ENCODE results near the gene FAM120AOS. TPM values are rescaled to one million over a fixed set of nuclear protein-coding genes. Genes with fewer than 3 reads are reported as not detected.

Gene FAM120AOS
- total RNA-seq: 10 to 100 TPM; 39.8 to 41.6 TPM

- Mint-ChIP-seq H3K9me3 (no peaks in the 10 kb centered on the region), H3K27ac (peak within 1 kb of the TSS; percentile 94), H3K27me3 (no peaks in the 10 kb centered on the region), H3K4me1 (peaks cover 44% of the 10 kb centered on the region), H3K36me3 (peaks cover 16% of the 10 kb centered on the region), H3K4me3 (peak within 1 kb of the TSS; percentile 98)
- POLR2A ChIA-PET: interaction anchor here (0.6 to 3.5 kb wide), 5 partner anchors 11 to 404 kb away, joined by 3 to 45 read pairs (median 3); partner anchors contain the start of gene PHF2
- peak; percentile 78 for DNase-seq
- ATAC-seq (ENCODE audit: low read depth): peak; percentile 61
These were observed at the start of gene FAM120AOS for GRCh38 chr9:93453047-93453914. Gene FAM120AOS (minus strand): TSS chr9:93453581. CDS start chr9:93452709, 872 bp downstream.

DNA sequence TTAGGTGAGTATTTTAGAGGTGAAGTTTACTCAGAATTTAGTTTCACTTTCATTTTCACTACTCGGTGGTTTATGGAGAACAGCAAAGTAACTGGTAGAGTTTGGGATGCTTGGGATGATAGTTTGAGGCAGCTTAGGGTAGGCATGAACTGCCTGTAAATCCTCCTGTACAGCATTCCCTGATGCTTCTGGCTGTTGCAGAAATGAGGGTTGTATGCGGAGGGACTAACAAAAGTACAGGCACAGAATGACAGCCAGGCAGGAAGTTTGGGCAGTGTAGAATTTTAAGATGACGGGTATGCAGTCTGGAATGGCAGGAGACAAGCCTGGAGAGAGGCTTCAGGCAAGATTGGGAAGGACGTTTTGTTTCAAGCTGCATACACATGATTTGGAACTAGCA is 48.0 kb upstream of the FAM120AOS start:
- H3K4me3 Mint-ChIP-seq: peak overlapping the region; percentile 80
- no peaks in the 10 kb centered on the region for H3K9me3 Mint-ChIP-seq
- peaks cover 62% of the 10 kb centered on the region for H3K36me3 Mint-ChIP-seq
- POLR2A ChIA-PET: no interaction called here
- peak overlapping the region; percentile 86 for H3K27ac Mint-ChIP-seq
- no peaks in the 10 kb centered on the region for H3K27me3 Mint-ChIP-seq
- no peak for DNase-seq
- H3K4me1 Mint-ChIP-seq: peaks cover 35% of the 10 kb centered on the region
- ATAC-seq (ENCODE audit: low read depth): peak; percentile 54

DNA sequence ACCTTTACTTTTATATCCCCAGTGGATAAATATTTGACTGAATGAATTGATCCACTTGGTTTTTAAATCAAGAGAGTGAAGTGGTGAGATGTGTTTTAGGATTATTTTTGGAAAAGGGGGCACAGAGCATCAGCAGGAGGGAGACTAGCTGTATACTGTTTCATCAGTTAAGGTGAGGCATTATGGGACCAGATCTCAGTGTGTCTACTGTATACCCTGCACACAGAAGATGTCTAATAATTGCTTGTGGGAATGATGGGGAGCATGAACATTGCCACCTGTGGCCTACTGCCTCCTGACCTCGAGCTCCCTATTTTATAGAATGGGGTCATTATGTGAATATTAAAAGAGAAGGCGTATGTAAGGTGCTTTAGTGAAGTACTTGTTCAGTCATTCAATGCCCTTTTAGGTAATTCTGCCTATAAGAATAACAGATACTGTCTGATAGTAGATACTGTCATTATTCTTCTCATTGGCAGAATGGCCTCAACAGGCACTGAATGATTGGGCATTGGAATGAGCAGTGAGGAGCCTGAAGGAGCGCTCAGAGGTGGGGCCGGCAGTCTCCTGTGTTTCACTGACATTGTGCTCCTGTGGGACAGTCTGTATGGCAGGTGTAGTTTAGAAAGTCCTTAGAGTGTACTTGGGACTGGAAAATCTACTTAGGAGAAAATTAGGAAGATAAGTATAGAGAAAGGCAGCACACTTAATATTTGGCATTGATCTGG is 47.4 kb upstream of the FAM120AOS start:
- Mint-ChIP-seq H3K36me3 (peaks cover 59% of the 10 kb centered on the region), H3K4me3 (peak overlapping the region; percentile 80), H3K4me1 (peaks cover 32% of the 10 kb centered on the region), H3K9me3 (no peaks in the 10 kb centered on the region), H3K27me3 (no peaks in the 10 kb centered on the region), H3K27ac (peak overlapping the region; percentile 86)
- ATAC-seq (ENCODE audit: low read depth): no peak
- DNase-seq: no peak
- POLR2A ChIA-PET: no interaction called here

GRCh38 chr9:93496285-93496684 is 42.9 kb upstream of the FAM120AOS start:
- H3K9me3 Mint-ChIP-seq: no peaks in the 10 kb centered on the region
- DNase-seq: no peak
- H3K4me1 Mint-ChIP-seq: peaks cover 20% of the 10 kb centered on the region
- POLR2A ChIA-PET: interaction anchor here (1.2 kb wide), 1 partner anchor 43 kb away, joined by 3 read pairs; the partner anchor contains the start of gene FAM120AOS
- no peak overlapping the region for H3K4me3 Mint-ChIP-seq
- ATAC-seq (ENCODE audit: low read depth): no peak
- H3K27ac Mint-ChIP-seq: no peak overlapping the region
- H3K27me3 Mint-ChIP-seq: no peaks in the 10 kb centered on the region
- H3K36me3 Mint-ChIP-seq: peaks cover 45% of the 10 kb centered on the region

DNA sequence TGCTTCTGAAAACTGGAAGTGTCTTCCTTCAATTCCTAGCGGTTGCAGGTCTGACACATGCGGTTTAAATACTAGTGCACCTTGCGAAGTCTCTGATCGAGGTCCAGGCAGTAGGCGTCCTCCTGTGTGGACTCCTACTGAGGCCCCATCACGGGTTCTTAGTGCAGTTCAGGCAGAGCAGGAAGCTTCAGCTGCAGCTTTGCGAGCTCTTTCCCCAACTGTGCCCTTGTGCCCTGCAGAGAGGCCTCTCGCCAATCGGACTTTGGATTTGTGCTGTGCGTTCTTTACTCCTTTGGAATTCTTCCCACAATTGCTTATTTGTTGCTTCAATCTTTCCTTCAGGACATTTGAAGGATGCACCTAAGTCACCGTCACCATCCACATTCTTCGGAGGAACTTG is 40.6 kb upstream of the FAM120AOS start:
- no peak overlapping the region for H3K4me3 Mint-ChIP-seq

GRCh38 chr9:93492327-93492726 is 38.9 kb upstream of the FAM120AOS start:
- Mint-ChIP-seq H3K4me1 (peaks cover 18% of the 10 kb centered on the region), H3K9me3 (no peaks in the 10 kb centered on the region), H3K27ac (no peak overlapping the region), H3K27me3 (no peaks in the 10 kb centered on the region), H3K36me3 (peaks cover 35% of the 10 kb centered on the region), H3K4me3 (no peak overlapping the region)
- ATAC-seq (ENCODE audit: low read depth) (no peak), DNase-seq (no peak)
- POLR2A ChIA-PET: no interaction called here

More for the DNA sequence above, 40.6 kb upstream of the FAM120AOS start:
- ATAC-seq (ENCODE audit: low read depth) (no peak), DNase-seq (no peak)
- no peaks in the 10 kb centered on the region for H3K27me3 Mint-ChIP-seq
- no peaks in the 10 kb centered on the region for H3K9me3 Mint-ChIP-seq
- H3K27ac Mint-ChIP-seq: no peak overlapping the region
- H3K36me3 Mint-ChIP-seq: peaks cover 34% of the 10 kb centered on the region
- H3K4me1 Mint-ChIP-seq: peaks cover 8% of the 10 kb centered on the region
- POLR2A ChIA-PET: no interaction called here

DNA sequence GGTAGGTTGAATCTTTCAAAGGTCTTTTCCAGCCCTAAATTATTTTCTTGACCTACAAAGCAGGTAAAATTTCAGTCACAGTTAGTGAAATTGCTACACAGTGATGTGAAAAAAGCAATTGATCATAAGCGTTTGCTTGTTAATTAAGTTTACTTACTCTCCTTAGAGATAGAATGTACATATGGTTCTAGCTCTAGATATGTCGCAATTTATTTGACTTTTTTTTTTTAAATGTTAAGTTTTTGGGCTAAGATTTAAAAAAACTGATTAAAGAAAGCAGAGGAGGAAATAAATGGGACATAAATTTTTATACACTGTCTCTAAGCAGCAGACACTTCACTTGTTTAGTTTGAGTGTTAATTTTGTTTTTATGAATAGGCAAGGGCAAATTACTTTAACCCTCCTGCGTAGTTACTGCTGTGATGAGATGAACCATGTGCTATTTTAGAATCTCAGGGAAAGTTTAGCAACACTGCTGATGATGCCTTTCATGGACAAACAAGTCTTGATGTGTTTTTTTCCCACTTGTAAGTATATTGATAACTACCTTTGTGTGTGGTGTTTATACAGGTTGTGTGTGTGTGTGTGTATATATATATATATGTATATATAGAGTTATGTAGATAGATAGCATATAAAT is 38.3 kb upstream of the FAM120AOS start:
- no peaks in the 10 kb centered on the region for H3K27me3 Mint-ChIP-seq
- peaks cover 35% of the 10 kb centered on the region for H3K36me3 Mint-ChIP-seq
- H3K9me3 Mint-ChIP-seq: no peaks in the 10 kb centered on the region
- DNase-seq (no peak), ATAC-seq (ENCODE audit: low read depth) (no peak)
- H3K4me3 Mint-ChIP-seq: no peak overlapping the region
- H3K27ac Mint-ChIP-seq: no peak overlapping the region
- peaks cover 20% of the 10 kb centered on the region for H3K4me1 Mint-ChIP-seq
- POLR2A ChIA-PET: no interaction called here

DNA sequence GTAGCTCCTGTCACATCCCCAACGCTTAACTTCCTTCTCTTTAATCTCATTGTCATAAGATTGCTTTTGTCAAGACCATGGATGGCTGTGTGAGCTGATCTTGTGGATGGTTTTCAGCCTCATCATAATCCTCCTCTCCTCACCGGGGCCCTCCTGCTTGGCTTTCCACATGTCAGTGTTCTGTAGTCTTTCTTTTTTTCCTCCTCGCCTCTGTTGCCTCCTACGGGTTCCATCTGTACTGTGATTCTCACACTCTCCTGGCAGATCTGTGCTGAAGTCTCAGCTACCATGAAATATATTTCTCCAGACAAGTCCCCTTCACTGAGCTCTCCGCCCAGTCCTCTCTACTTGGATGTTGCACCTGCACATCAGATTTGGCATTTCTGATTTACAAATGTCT is 34.9 kb upstream of the FAM120AOS start:
- DNase-seq: no peak
- H3K36me3 Mint-ChIP-seq: peaks cover 40% of the 10 kb centered on the region
- no peak overlapping the region for H3K4me3 Mint-ChIP-seq
- POLR2A ChIA-PET: no interaction called here
- H3K4me1 Mint-ChIP-seq: peaks cover 24% of the 10 kb centered on the region
- H3K27me3 Mint-ChIP-seq: no peaks in the 10 kb centered on the region
- H3K9me3 Mint-ChIP-seq: no peaks in the 10 kb centered on the region
- no peak for ATAC-seq (ENCODE audit: low read depth)
- H3K27ac Mint-ChIP-seq: no peak overlapping the region

- DNase-seq (no peak), ATAC-seq (ENCODE audit: low read depth) (no peak)
- POLR2A ChIA-PET: no interaction called here
- H3K36me3 Mint-ChIP-seq: peaks cover 43% of the 10 kb centered on the region
- no peaks in the 10 kb centered on the region for H3K27me3 Mint-ChIP-seq
- H3K4me3 Mint-ChIP-seq: no peak overlapping the region
- H3K9me3 Mint-ChIP-seq: no peaks in the 10 kb centered on the region
- H3K4me1 Mint-ChIP-seq: peaks cover 22% of the 10 kb centered on the region
- peak overlapping the region; percentile 32 for H3K27ac Mint-ChIP-seq
These were observed 32.9 kb upstream of the FAM120AOS start for GRCh38 chr9:93486268-93486667.

GRCh38 chr9:93483497-93483896 is 30.1 kb upstream of the FAM120AOS start:
- H3K4me3 Mint-ChIP-seq: no peak overlapping the region
- DNase-seq (no peak), ATAC-seq (ENCODE audit: low read depth) (no peak)
- H3K27ac Mint-ChIP-seq: no peak overlapping the region
- peaks cover 26% of the 10 kb centered on the region for H3K4me1 Mint-ChIP-seq
- no peaks in the 10 kb centered on the region for H3K9me3 Mint-ChIP-seq
- H3K36me3 Mint-ChIP-seq: peaks cover 45% of the 10 kb centered on the region
- POLR2A ChIA-PET: no interaction called here
- H3K27me3 Mint-ChIP-seq: no peaks in the 10 kb centered on the region

DNA sequence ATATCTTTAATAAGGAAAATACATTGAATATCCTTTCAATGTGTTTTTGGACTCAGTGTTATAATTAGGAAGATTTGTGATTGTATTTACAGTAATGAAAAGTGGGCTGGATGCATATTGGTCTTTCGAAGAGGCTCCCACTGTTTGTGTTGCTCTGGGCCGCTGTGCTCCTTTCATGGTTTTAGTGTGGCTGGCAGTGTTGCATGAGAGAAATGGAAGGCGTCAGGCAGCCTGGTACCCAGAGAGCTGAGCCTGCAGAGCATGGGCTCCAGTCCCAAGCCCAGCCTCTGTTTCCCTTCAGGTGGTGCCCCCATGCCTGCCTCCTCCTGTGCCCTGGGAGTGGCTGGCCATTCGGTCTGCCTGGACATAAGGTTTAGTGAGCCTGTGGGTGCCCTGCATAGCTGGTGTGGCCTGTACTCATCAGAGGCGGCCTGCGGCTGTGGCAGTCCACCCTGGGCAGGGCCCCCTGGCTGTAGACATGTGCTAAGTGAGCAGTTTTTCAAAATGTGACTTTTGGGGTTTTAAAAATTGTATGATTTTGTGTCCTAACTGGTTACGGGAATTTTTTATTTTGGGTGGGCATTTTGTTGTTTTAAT is 27.4 kb upstream of the FAM120AOS start:
- H3K27me3 Mint-ChIP-seq: no peaks in the 10 kb centered on the region
- ATAC-seq (ENCODE audit: low read depth): no peak
- peaks cover 40% of the 10 kb centered on the region for H3K36me3 Mint-ChIP-seq
- peaks cover 12% of the 10 kb centered on the region for H3K4me1 Mint-ChIP-seq
- no peak for DNase-seq
- H3K4me3 Mint-ChIP-seq: no peak overlapping the region
- H3K9me3 Mint-ChIP-seq: no peaks in the 10 kb centered on the region
- H3K27ac Mint-ChIP-seq: no peak overlapping the region
- POLR2A ChIA-PET: no interaction called here

DNA sequence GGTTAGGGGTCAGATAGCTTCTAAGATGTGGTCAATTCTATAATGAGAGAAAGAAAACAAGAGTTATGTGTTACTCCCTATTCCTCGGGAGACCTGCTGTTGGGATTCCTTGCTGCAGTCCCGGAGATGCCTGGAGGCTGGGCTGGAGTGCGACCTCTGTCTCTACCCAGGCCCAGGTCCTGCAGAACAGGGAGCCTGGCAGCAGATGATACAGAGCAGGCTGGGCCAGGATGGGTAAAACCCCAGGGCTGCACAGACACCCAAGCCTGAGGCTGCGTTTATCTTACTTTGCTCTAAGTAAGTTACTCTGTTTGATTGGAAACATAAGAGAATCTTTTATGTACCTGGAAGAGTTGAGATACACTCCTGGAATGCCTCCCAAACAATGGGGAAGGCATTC is 26.9 kb upstream of the FAM120AOS start:
- DNase-seq (no peak), ATAC-seq (ENCODE audit: low read depth) (no peak)
- Mint-ChIP-seq H3K27me3 (no peaks in the 10 kb centered on the region), H3K27ac (no peak overlapping the region), H3K36me3 (peaks cover 39% of the 10 kb centered on the region), H3K9me3 (no peaks in the 10 kb centered on the region), H3K4me3 (no peak overlapping the region), H3K4me1 (peaks cover 11% of the 10 kb centered on the region)
- POLR2A ChIA-PET: no interaction called here

- ATAC-seq (ENCODE audit: low read depth): no peak
- Mint-ChIP-seq H3K4me3 (no peak overlapping the region), H3K9me3 (no peaks in the 10 kb centered on the region), H3K27ac (no peak overlapping the region), H3K4me1 (peaks cover 13% of the 10 kb centered on the region), H3K36me3 (peaks cover 37% of the 10 kb centered on the region), H3K27me3 (no peaks in the 10 kb centered on the region)
- POLR2A ChIA-PET: no interaction called here
- no peak for DNase-seq
These were observed 26.3 kb upstream of the FAM120AOS start for GRCh38 chr9:93479726-93480125.

Data from activated naive CD8-positive, alpha-beta T cell treated with anti-CD3 and anti-CD28 coated beads, Interleukin-2, amount 10 ng/mL, durations not matched to agents 7 days and 5 days (primary cell).